SKM-1 (cell line): ENCODE results near the gene KLB.
"Not testable (repeated sequence)": the region's sequence is repeated elsewhere in the genome, so short reads cannot be mapped to it uniquely, and the experiment has no call there.

Experiments
- DNase-seq: peaks from one replicate; lab custom pipeline; 2025; ENCODE audit not compliant: unreplicated experiment; lab: John Stamatoyannopoulos, UW

Gene KLB

DNA sequence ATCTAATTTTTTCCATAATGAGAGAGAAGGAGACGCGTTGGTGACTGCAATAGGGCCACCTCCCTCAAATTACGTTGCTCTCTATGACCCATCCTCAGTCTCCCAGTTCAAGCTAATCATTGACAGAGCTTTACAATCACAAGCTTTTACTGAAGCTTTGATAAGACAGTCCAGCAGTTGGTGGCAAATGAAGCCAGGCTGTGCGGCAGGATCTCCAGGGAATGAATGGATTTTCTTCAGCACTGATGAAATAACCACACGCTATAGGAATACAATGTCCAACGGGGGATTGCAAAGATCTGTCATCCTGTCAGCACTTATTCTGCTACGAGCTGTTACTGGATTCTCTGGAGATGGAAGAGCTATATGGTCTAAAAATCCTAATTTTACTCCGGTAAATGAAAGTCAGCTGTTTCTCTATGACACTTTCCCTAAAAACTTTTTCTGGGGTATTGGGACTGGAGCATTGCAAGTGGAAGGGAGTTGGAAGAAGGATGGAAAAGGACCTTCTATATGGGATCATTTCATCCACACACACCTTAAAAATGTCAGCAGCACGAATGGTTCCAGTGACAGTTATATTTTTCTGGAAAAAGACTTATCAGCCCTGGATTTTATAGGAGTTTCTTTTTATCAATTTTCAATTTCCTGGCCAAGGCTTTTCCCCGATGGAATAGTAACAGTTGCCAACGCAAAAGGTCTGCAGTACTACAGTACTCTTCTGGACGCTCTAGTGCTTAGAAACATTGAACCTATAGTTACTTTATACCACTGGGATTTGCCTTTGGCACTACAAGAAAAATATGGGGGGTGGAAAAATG lies at the start of gene KLB:
Gene KLB (plus strand): TSS at position 168 of the 821 bp plus-strand sequence. CDS start 20 bp downstream, at position 188.
- no peak for DNase-seq

DNA sequence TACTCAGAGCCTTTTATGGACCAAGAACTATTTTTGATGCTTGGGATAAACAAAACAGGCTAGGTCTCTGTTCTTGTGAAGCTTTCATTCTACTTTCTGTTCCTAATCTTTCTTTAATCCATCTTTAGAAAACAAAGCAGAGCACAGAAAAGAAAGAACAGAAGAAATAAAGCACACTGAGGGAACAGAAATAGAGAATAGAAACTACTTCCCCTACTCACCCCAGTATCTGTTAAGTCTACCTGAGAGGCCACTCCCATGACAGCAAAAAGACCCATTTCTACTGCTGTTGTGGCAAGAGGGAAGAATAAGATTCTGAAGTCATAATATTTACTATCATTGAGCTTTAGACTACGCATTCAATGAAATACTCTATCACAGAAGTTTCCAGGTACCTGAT lies 49.7 kb upstream of the KLB start:
- no peak for DNase-seq

DNA sequence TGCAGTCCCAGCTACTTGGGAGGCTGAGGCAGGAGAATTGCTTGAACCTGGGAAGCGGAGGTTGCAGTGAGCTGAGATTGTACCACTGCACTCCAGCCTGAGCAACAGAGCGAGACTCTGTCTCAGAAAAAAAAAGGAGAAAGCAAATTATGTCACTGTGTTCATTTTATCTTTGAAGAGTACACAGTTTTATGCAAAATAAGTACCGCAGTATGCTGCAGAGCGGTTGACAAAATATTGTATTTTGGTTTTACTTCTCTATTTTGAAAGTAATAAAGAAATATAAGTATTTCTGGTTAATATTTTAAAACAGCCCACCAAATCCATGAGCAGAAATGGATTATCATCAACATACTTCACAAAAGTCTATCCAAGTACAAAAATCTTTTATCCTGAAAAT lies 46.1 kb upstream of the KLB start:
- DNase-seq, result not testable (repeated sequence)

DNA sequence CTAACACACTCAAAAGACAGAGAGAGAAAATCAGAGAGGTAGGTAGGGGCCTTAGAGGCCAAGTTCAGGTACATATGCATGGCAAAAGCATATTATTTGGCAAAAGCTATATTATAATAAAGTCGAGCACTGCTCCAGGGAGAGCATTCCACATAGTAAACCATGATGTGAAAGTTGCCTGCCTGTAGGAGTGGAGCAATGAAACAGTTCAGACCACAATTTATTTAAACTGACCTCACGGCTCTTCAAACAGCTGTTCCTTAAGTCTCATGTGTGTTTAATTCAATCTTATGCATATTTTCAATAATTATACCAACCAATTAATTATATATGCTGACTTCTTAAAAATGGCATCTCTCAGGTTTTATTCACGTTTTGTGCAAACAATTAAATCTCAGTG lies 43.9 kb upstream of the KLB start:
- no peak for DNase-seq

DNA sequence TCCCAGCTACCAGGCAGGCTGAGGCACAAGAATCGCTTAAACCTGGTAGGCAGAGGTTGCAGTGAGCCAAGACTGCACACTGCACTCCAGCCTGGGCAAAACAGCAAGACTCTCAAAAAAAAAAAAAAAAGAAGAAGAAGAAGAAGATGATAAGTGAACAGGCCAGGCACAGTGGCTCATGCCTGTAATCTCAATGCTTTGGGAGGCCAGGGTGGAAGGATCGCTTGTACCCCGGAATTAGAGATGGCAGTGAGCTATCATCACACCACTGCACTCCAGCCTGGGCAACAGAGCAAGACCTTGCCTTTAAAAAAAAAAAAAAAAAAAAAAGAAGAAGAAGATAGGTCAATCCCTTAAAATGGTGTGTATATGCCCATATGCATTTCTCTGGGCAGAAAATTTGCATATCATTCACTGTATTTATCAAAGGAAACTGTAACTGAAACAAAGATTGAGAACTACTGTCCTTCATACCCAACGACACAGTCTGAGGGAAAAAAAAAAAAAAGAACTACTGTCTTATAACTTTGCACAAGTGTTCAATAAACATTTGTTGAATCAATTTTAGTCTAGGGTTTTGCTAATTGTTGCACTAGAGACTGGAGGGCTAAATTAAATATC lies 42.8 kb upstream of the KLB start:
- DNase-seq, result no peak

DNA sequence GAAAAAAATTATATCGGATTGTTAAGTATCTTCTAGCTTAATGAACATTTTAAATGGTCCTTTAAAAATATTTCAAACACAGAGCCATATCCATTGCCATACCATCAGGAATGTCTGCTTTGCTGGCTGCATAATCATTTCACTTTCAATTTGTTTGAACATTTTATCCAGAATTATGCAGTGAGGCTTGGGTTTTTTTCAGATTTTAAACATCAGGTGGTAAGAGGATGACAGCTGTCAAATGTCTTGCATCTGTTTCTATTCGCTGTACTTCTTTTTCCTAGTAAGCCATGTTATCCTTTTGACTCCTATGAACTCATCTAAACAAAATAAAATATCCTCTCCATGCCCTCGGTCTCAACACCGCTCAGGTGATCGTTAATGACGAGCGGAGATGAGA lies 41.4 kb upstream of the KLB start:
- DNase-seq, result no peak

DNA sequence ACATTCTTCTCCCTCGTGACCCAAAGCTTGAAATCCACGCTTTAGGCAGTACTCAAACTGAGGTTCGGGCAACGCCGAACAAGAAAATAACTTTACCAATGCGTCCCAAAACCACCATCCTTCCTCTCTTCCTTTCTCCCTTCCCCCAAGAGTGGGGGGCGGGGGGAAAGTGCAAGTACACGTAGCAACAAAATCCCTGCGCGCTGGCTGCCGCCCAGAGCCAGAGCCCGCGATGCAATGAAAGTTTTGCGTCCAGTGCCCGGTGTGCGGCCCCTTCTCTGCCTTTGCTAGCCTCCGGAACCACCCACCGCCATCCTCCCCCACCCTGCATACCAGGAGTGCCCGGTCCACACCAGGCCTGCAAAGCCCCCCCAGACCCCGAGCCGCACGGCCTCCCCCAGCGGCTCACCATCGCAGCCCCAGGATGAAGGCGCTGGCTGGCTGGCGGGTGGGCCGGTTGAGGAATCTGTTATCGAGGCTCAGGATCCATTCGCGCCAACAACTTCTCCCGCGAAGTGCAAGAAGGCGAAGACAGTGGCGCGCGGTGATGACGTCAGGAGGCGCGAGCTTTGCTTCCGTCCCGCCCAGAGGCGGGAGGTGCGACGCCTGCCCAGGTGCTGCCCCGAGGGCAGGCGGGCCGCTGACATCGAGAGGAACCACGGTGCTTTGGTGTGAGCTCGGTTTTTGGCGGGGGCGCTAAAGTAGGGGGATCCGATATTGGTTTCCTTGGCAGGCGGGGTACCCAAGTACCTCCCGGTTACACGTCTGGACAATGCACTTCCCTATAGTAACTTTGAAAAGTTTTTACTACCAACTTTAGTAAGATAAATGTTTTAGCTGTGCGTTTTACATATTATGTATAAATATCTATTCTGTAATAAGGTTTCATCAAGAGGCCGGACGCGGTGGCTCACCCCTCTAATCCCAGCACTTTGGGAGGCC lies 40.6 kb upstream of the KLB start, which contains the start of gene RFC1:
Gene RFC1 (minus strand): TSS at position 533 of the 942 bp plus-strand sequence. CDS start 121 bp downstream, at position 412.
- peak; percentile 63 for DNase-seq

DNA sequence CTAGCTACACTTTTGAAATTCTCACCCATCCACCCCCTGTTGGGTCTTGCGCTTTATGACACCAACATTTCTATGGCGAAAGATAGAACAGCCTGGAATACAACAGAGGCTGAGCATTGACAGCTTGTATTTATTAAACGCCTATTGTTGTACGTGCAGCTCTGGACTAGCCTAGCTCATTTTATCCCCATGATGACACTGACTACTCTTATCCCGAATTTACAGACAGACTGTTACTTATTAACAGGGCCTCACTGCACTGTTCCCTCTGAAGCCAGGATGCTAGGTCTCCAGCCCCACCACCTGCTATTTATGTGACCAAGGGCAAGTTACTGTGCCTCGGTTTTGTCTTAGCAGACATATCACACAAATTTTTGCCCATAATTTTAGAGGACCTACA lies 39.6 kb upstream of the KLB start:
- no peak for DNase-seq

DNA sequence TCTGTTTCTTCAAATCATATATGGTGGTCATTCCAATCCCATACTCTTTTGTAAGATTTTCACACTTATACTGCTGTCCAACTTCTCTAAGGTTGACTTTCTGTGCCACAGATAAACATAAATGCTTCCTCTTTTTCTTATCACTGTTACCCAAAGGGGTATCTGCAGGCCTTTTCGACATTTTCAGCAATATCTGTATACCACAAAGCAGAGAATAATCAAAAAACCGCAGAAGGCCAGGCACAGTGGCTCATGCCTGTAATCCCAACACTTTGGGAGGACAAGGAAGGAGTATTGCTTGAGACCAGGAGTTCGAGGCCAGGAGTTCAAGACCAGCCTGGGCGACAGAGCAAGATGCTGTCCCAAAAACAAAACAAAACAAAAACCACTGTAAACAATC lies 37.4 kb upstream of the KLB start:
- no peak for DNase-seq

DNA sequence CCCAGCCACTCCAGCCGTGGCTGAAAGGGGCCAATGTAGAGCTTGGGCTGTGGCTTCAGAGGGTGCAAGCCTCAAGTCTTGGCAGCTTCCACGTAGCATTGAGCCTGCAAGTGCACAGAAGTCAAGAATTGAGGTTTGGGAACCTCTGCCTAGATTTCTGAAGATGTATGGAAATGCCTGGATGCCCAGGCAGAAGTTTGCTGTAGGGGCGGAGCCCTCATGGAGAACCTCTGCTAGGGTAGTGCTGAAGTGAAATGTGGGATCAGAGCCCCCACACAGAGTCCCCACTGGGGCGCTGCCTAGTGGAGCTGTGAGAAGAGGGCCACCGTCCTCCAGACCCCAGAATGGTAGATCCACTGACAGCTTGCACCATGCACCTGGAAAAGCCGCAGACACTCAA lies 35.5 kb upstream of the KLB start:
- DNase-seq, result not testable (repeated sequence)

DNA sequence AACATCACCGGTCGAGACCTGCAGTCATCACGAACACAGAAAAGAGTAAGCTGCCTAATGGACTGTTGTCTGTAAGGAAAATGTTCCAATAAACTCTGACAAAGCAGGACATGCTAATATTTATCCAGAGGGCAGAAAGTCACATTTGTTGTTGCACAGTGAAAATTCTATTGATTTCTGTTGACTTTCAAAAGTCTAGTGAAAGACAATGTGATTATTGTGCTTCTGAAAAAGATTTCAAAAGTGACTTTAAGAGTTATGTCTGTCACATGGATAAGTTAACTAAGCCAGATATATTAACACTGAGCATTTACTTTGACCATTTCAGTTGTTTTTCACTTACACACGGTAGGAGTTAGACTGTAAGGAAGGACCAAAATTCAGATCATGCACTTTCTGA lies 31.3 kb upstream of the KLB start:
- DNase-seq, result no peak

DNA sequence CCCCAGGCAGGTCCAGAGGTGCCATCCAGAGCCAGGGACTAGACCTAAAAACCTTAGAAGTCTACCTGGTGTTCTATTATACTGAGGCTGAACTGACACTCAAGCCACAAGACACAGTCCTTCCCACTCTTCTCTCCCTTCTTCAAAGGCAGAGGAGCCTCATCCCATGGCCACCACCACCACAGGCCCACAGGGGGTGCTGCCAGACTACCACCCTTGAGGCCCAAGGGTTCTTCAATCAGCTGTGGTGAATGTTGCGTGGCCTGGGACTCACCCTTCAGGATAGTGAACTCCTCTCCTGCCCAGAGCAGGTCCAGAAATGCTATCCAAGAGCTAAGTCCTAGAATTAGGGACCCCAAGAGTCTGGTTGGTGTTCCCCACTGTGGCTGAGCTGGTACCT lies 23.0 kb upstream of the KLB start:
- DNase-seq, result no peak

DNA sequence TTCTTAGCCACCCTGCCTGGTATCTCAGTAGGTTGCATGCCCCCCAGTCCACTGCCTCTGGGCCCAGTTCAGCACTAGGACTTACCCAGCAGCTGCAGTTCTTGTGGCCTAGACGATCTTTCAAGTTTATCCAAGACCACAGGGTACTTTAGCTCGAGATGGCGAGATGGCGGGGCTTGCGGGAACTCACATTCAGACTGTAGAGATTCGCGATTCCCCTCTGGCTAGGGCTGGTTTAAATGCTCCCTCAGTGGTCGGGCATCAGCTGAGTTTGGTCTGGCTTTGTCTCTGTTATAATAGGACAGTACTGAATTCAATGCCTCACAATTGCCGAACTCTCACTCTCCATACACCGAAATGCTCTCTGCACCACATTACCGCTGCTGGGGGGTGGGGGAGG lies 22.2 kb upstream of the KLB start:
- DNase-seq, result no peak

DNA sequence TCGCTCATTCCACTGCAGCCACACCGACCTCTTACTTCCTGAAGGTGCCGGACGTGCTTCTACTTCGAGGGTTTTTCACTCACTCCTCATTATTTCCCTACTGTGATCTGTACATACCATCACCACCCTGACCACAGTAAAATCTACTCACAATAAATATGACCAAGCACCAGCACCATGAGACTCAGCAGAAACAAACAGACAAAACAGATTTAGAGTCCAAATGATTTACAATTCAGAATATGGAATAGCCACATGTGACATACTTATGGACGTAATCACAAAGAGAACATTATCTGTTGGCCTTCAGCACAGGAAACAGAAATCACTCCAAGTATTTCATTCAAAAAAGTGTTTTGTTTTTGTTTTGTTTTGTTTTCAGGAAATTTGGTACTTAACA lies 16.1 kb upstream of the KLB start:
- no peak for DNase-seq

DNA sequence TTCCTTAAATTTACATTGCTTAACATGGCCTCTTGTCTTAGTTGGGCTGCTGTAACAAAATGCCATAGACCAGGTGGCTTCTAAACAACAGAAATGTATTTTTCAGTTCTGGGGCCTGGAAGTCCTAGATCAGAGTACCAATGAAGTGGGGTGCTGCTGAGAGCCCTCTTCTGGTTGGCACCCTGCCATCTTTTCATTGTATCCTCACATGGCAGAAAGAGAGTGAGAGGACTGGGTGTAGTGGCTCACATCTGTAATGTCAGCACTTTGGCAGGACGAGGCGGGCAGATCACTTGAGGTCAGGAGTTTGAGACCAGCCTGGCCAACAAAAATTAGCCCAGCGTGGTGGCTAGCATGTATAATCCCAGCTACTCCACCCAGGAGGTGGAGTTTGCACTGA lies 12.0 kb upstream of the KLB start:
- no peak for DNase-seq

DNA sequence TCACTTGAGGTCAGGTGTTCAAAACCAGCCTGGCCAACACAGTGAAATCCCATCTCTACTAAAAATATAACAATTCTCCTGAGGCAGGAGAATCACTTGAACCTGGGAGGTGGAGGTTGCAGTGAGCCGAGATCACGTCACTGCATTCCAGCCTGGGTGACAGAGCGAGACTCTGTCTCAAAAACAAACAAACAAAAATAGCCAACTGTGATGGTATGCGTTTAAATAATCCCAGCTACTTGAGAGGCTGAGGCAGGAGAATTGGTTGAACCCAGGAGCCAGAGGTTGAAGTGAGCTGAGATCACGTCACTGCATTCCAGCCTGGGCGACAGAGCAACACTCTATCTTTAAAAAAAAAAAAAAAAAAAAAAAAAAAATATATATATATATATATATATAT lies 5.1 kb upstream of the KLB start:
- not testable (repeated sequence) for DNase-seq

DNA sequence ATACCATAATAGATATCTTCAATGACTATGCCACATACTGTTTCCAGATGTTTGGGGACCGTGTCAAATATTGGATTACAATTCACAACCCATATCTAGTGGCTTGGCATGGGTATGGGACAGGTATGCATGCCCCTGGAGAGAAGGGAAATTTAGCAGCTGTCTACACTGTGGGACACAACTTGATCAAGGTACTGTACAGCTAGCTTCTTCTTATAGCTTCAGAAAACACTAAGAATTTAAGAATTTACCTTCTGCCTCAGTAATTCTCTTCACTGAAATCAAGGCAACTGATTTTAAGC lies 805 bp downstream of the KLB start:
- no peak for DNase-seq

DNA sequence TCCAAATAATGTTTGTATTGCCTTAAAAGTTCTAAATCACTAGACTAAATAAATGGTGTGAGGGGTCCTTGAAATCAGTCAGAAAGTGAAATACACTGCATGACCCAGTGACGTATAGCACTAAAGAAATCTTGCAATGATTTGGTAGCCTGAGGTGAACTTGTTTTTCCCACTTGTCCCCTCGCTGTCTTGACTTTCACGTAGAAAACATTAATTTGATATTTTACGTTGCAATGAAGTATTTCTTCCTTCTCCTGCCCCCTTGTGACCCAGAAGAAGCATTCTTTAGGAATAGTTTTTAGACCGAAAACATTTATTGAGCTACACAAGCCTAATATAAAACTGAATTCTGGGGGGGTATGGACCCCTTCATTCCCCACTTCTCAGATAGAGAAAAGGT lies 3.7 kb downstream of the KLB start:
- DNase-seq, result no peak

DNA sequence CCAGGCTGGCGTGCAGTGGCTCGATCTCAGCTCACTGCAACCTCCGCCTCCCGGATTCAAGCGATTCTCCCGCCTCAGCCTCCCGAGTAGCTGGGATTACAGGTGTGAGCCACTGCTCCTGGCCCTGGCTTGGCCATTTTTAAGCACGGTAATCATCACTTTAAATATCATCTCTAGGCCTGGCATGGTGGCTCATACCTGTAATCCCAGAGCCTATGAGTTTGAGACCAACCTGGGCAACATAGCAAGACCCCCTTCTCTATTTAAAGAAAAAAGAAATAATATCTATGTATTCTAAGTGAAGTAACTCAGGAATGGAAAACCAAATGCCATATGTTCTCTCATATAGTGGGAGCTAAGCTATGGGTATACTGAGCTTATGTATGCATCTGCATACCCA lies 4.8 kb downstream of the KLB start:
- not testable (repeated sequence) for DNase-seq

DNA sequence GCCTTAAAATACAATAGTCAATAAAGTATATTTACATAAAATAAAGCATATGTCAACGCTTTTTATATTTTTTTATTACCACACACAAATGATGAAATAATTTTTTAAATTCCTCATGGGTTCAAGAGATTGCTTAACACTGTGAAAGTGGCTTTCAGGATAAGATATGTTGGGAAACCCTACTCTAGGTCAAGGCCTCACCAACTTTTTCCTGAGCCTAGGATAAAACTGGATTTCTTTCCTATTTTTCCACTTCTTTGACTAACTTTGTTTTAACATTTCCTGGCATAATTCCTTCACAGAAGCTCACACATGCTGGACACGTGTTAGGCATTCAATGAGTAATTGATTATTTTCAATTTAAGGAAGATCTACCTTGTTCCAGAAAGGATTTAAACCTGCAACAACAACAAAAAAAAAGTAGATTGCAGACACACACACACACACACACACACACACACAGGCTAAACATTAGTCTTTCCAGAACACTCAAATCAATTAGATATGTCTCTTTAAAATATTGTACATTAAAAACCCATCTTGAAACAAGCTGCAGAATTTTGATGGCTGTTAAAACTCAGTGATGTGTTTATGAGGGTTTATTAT lies 9.1 kb downstream of the KLB start:
- no peak for DNase-seq

DNA sequence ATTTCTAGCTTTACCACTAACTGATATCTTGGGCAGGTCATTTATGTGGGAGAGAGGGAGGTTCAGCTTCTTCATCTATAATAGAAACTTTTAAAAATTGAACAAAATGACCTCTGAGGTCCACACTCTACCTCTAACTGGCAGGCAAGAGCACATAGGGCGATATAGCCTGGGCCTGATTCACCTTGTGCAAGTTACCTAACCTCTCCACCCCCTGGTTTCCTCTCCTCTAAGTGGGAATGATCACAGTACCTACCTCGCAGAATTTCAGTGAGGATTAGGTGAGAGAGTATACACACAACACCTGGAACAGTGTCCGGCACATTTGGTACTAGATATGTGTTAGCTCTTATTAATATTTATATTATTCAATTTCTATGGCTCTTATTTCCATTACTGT lies 15.5 kb downstream of the KLB start:
- no peak for DNase-seq
